Measurements from ENCODE around the gene FBXO8. TPM values are rescaled to one million over a fixed set of nuclear protein-coding genes. Genes with fewer than 3 reads are reported as not detected.
"Not testable (repeated sequence)": the region's sequence is repeated elsewhere in the genome, so short reads cannot be mapped to it uniquely, and the experiment has no call there.

The FBXO8 gene
- total RNA-seq, 1 experiment from 2014 or later: 11.4 TPM

- intact Hi-C loops (cut with micrococcal nuclease; ENCODE audit: unreplicated experiment): no loop called here
- no peaks in the 10 kb centered on the region for H3K36me3 Mint-ChIP-seq (ENCODE audit: insufficient read depth, unreplicated experiment)
- BruUV-seq (replicated peaks): no TSS peak
- CTCF ChIA-PET: no interaction called here
- no peak overlapping the region for H3K4me3 Mint-ChIP-seq (ENCODE audit: low read depth, unreplicated experiment)
- no peaks in the 10 kb centered on the region for H3K4me1 Mint-ChIP-seq (ENCODE audit: low read depth, unreplicated experiment)
- no peaks in the 10 kb centered on the region for H3K27me3 Mint-ChIP-seq (ENCODE audit: unreplicated experiment)
- DNase-seq: no peak
- no peak for TF ChIP-seq CTCF (IDR thresholded peaks at IDR 0.05; ENCODE audit: unreplicated experiment)
- no peaks in the 10 kb centered on the region for H3K9me3 Mint-ChIP-seq (ENCODE audit: low read depth, unreplicated experiment)
- H3K27ac Mint-ChIP-seq (ENCODE audit: unreplicated experiment): no peak overlapping the region
These were observed 17.6 kb downstream of the FBXO8 start for GRCh38 chr4:174265916-174266315.

GRCh38 chr4:174263445-174263736 is 20.1 kb downstream of the FBXO8 start:
- intact Hi-C loops (cut with micrococcal nuclease; ENCODE audit: unreplicated experiment): no loop called here
- no peaks in the 10 kb centered on the region for H3K36me3 Mint-ChIP-seq (ENCODE audit: insufficient read depth, unreplicated experiment)
- TF ChIP-seq CTCF (IDR thresholded peaks at IDR 0.05; ENCODE audit: unreplicated experiment): no peak
- DNase-seq: no peak
- no peaks in the 10 kb centered on the region for H3K4me1 Mint-ChIP-seq (ENCODE audit: low read depth, unreplicated experiment)
- no peak overlapping the region for H3K4me3 Mint-ChIP-seq (ENCODE audit: low read depth, unreplicated experiment)
- no peak overlapping the region for H3K27ac Mint-ChIP-seq (ENCODE audit: unreplicated experiment)
- no TSS peak for BruUV-seq (replicated peaks)
- CTCF ChIA-PET: no interaction called here
- H3K9me3 Mint-ChIP-seq (ENCODE audit: low read depth, unreplicated experiment): no peaks in the 10 kb centered on the region
- H3K27me3 Mint-ChIP-seq (ENCODE audit: unreplicated experiment): no peaks in the 10 kb centered on the region

- no peak overlapping the region for H3K4me3 Mint-ChIP-seq (ENCODE audit: low read depth, unreplicated experiment)
- no peak overlapping the region for H3K27ac Mint-ChIP-seq (ENCODE audit: unreplicated experiment)
- no peaks in the 10 kb centered on the region for H3K36me3 Mint-ChIP-seq (ENCODE audit: insufficient read depth, unreplicated experiment)
- no peaks in the 10 kb centered on the region for H3K27me3 Mint-ChIP-seq (ENCODE audit: unreplicated experiment)
- no TSS peak for BruUV-seq (replicated peaks)
- H3K9me3 Mint-ChIP-seq (ENCODE audit: low read depth, unreplicated experiment): no peaks in the 10 kb centered on the region
- CTCF ChIA-PET: no interaction called here
- no peak for DNase-seq
- no peak for TF ChIP-seq CTCF (IDR thresholded peaks at IDR 0.05; ENCODE audit: unreplicated experiment)
- intact Hi-C loops (cut with micrococcal nuclease; ENCODE audit: unreplicated experiment): no loop called here
- no peaks in the 10 kb centered on the region for H3K4me1 Mint-ChIP-seq (ENCODE audit: low read depth, unreplicated experiment)
These were observed 20.6 kb downstream of the FBXO8 start for GRCh38 chr4:174262624-174263444.

- DNase-seq; H3K36me3 Mint-ChIP-seq (ENCODE audit: insufficient read depth, unreplicated experiment); H3K27ac Mint-ChIP-seq (ENCODE audit: unreplicated experiment); H3K27me3 Mint-ChIP-seq (ENCODE audit: unreplicated experiment); BruUV-seq (replicated peaks); H3K4me1 Mint-ChIP-seq (ENCODE audit: low read depth, unreplicated experiment); H3K9me3 Mint-ChIP-seq (ENCODE audit: low read depth, unreplicated experiment); H3K4me3 Mint-ChIP-seq (ENCODE audit: low read depth, unreplicated experiment); CTCF ChIA-PET: not testable (repeated sequence)
- intact Hi-C loops (cut with micrococcal nuclease; ENCODE audit: unreplicated experiment): loop anchor here (2.0 kb wide), 1 partner anchor 39 kb away; no protein-coding TSS in a partner anchor
These were observed 22.0 kb downstream of the FBXO8 start for GRCh38 chr4:174261432-174261831.

- DNase-seq: no peak
- no peaks in the 10 kb centered on the region for H3K4me1 Mint-ChIP-seq (ENCODE audit: low read depth, unreplicated experiment)
- no peak overlapping the region for H3K27ac Mint-ChIP-seq (ENCODE audit: unreplicated experiment)
- BruUV-seq (replicated peaks): no TSS peak
- CTCF ChIA-PET: interaction anchor here (1.0 kb wide), 1 partner anchor 12 kb away, joined by 3 read pairs; no protein-coding TSS in a partner anchor
- no peaks in the 10 kb centered on the region for H3K27me3 Mint-ChIP-seq (ENCODE audit: unreplicated experiment)
- no peak for TF ChIP-seq CTCF (IDR thresholded peaks at IDR 0.05; ENCODE audit: unreplicated experiment)
- intact Hi-C loops (cut with micrococcal nuclease; ENCODE audit: unreplicated experiment): loop anchor here (2.0 kb wide), 1 partner anchor 37 kb away; no protein-coding TSS in a partner anchor
- H3K36me3 Mint-ChIP-seq (ENCODE audit: insufficient read depth, unreplicated experiment): no peaks in the 10 kb centered on the region
- no peaks in the 10 kb centered on the region for H3K9me3 Mint-ChIP-seq (ENCODE audit: low read depth, unreplicated experiment)
- H3K4me3 Mint-ChIP-seq (ENCODE audit: low read depth, unreplicated experiment): peak overlapping the region; percentile 32
These were observed 23.4 kb downstream of the FBXO8 start for GRCh38 chr4:174260099-174260498.

All from Calu3 (cell line).